GM12865 (cell line): ENCODE results near the gene TKTL2.
A peak's percentile ranks its signal among the peaks of the same experiment; 100 is the strongest.

Source experiments
- DNase-seq: peaks from one replicate; pipeline ENCODE4 v3.0.0; 2010; ENCODE audit warnings: low read depth
- H3K4me3 ChIP-seq: 2 replicates; pipeline ENCODE4 v1.5.1; 2011; ENCODE audit warnings: mild to moderate bottlenecking, low read depth, low read length, control low read depth
- CTCF ChIP-seq: IDR thresholded peaks from 2 replicates; pipeline ENCODE4 v1.5.1; 2011; ENCODE audit warnings: low read length, control low read depth, low read depth, inconsistent platforms; ENCODE audit not compliant: insufficient read depth; ENCODE audit errors: missing control alignments

The TKTL2 gene

DNA sequence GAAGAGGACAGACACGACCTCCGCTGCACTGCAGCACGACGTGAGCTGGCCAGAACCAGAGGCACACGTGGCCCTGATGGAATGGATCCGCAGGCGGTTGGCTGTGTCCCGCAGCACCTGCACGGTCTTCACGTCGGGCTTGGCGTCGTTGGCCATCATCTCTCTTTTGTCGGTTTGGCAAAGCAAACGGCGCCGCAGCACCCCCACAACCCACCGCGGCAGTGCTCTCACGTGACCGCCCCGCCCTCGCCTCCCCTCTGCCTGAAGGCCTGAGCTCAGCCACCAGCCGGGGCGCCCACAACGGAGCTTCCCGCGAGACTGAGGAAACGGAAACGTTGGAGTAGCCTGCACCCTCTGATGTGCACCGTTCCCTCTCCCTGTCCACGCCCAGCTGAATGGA, at the start of gene TKTL2:
TKTL2 (minus strand) TSS at position 179 of the 400 bp plus-strand sequence; CDS start at position 159, 20 bp downstream.
- no peak for DNase-seq
- no peak for TF ChIP-seq CTCF
- no peak within 1 kb of the TSS for H3K4me3 ChIP-seq

DNA sequence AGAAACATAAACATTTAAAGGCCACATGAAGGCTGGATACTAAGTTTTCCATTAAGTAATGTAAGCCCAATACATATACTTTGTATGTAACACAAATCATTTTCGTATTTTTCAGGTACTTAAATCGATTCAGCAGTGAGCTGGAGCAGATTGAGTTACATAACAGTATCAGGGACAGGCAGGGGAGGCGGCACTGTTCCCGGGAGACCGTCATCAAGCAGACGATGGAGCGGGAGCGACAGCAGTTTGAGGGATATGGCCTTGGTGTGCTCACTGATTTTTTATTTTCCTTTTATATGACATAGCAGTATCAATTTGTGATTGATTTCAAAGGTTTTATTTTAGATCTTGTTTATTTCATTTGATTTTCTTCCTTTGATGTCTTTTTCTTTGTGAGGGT, 41.6 kb upstream of the TKTL2 start:
- no peak for TF ChIP-seq CTCF
- no peak for DNase-seq
- H3K4me3 ChIP-seq, result no peak overlapping the region

- no peak overlapping the region for H3K4me3 ChIP-seq
- DNase-seq, result no peak
- no peak for TF ChIP-seq CTCF
Observed at GRCh38 chr4:163505374-163505773, 31.8 kb upstream of the TKTL2 start.

DNA sequence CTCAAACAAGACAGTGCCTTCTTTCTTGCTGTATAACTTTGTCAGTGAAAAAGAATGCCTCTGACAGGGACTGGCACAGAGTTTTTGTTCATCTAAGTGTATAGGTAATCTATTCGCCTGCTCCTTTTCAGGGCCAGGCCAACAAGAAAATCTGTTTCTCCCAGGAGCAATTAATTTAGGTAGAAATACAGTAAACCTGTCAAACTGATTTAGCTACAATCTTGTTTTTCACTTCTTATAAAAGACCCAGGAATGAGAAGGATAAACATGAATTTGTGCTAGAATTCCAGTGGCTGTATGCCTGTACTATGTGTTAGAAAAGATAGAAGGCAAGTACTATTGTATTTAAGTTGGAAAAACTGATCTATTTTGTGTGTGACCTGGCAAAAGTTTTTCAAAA, 27.0 kb upstream of the TKTL2 start:
- DNase-seq, result no peak
- no peak for TF ChIP-seq CTCF
- no peak overlapping the region for H3K4me3 ChIP-seq

- no peak for TF ChIP-seq CTCF
- H3K4me3 ChIP-seq, result peak overlapping the region; percentile 75
- DNase-seq, result peak; percentile 68
Observed at GRCh38 chr4:163495900-163496299, 22.3 kb upstream of the TKTL2 start.

GRCh38 chr4:163494360-163495241, 21.0 kb upstream of the TKTL2 start, which contains the start of gene TMA16:
Gene TMA16, plus strand, starts transcription at chr4:163494690. Its CDS starts 112 bp downstream, at chr4:163494802.
- H3K4me3 ChIP-seq, result peak within 1 kb of the TSS; percentile 75
- DNase-seq, result peak; percentile 98
- TF ChIP-seq CTCF, result no peak

GRCh38 chr4:163493643-163494359, 20.2 kb upstream of the TKTL2 start:
- TF ChIP-seq CTCF, result no peak
- DNase-seq, result peak; percentile 86
- H3K4me3 ChIP-seq, result peak overlapping the region; percentile 75
